GM21576 (cell line): ENCODE measurements around the gene WDR11.

Experiments
- ATAC-seq: cut with Tn5 transposase; IDR thresholded peaks from one replicate; pipeline ENCODE4 v1.9.1; 2021; ENCODE audit warnings: mild to moderate bottlenecking, moderate library complexity; ENCODE audit not compliant: unreplicated experiment

Gene WDR11

DNA sequence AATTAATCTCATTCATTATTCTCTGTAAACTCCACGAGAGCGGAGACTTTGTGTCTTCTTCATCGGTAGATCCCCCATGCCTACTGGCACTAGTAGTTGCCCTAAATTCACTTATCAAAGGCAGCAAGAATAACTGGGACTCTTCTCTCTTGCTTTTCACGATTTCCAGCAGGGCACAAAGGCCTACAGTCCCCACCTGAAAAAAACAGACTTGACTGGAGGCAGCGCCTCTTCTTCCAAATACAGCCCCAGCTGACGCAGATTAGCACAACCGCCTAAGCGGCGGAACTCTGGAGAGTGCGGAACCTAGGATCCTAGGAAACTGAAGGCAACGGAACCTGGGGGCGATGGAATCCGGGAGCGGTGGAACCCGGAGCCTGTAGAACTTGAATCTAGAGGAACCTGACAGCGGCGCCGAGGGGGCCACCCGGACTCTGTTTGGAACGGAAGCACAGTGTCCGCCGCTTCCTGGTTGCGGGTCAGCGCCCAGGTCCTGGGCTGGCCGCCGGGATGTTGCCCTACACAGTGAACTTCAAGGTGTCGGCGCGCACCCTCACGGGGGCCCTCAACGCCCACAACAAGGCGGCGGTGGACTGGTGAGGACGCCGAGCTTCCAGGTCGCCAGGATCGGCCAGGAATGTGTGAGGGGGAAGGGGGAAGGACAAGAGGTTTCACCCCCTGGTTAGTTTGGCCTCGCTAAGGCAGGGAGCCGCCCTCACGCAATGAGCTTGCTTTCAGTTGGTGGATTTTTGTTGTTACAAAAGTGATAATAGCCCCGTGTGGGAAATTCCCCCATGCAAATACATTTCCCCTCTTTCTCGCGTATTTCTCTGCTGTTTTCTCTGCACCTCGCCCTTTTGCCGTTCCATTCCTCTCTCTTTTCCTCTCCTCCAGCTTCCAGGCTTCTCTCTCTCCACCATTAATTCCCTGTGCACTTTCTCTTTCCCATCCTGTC, at the start of gene WDR11:
WDR11 (plus strand) TSS at position 452 of the 955 bp plus-strand sequence; CDS start at position 511, 59 bp downstream.
- ATAC-seq = peak; percentile 95

DNA sequence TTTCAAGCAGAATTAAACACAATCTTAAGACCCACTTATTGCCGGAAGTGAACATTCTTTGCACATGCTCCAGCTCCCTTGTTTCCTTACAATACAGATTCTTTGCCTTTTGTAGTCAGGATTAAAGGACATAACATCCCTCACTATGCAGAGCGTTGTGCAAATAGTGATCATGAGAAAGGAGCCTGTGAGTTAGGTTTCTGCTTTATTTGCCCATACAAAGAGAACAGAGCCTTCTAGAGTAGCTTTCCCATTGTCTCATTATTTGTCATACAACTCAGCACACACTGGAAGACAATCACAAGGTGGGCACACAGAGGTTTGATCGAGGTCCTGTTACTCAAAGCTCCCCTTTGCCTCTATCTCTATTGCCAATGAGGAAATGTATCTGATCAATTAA, 48.2 kb upstream of the WDR11 start:
- ATAC-seq = no peak

DNA sequence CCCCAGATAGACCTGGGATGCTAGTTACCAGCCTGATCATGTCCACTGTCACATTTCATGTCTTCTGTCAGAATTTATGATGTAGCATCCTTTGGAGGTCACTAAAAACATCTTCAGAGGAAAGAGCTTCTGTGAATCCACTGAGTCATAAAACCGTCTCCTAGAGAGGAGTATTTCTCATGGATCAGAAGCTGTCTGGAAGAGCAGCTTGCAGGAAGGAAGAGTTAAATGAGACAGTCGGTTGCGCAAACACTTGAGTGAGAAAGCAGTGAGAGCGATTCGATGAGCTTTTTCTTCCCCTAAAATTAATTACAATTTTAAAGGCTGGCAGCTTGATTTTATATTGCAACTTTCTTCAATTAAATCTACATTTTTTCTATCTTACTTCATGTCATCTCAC, 47.2 kb upstream of the WDR11 start:
- no peak for ATAC-seq

DNA sequence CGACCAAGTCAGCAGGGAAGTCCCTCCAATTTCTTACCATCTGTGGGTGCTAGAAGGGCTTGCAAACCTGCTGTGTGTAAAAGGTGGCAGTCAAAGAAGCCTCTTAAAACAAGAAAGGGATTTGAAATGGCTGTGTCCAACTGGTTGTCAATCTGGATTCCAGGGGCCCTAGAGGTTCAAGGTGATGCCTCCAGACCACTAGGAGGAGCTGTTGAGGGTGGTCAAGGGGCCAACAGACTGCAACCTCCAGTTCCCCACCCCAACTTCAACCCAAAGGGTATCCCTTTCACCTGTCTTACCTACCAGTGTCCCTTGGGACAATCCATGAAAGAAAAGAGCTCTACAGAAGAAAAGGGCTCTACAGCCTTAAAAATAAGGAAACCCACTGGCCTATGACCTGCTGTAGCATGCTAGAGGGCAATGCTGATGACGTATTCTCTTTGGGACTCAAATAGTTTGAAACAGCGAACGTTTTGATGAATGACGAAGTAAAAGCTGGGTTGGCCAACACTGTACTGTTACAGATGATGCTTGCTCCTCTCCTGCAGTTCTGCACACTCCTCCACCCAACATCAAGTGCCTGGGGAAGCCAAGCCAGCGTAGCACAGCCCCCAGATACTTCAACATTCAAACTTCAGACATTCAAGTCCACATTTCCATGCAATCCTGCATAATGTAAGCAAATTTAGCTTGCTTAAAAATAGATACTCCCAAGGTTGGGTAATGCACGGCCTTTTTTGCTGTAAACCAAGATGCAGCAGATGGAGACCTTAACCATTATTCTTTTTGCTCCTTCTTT, 45.9 kb upstream of the WDR11 start:
- ATAC-seq = no peak

GRCh38 chr10:120806081-120806480, 45.1 kb upstream of the WDR11 start:
- ATAC-seq = no peak

GRCh38 chr10:120810298-120810697, 40.9 kb upstream of the WDR11 start:
- ATAC-seq = no peak

DNA sequence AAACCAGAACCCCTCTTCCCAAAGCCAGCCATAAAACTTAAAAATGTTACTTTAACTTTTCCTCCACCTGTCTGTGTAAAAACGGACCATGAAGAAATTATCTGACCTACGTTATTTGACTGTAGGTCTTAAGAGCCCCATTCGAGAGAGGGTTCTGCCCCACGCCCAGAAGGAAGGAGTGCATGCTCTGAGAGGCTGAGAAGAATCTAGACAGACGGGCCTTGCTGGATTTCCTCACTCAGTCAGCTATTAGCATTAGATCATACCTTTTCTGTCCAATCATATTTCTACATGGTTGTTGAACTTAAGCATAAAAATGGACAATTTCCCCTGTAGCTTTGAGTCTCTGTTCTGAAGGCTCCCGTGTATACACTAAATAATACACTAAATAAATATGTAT, 38.1 kb upstream of the WDR11 start:
- no peak for ATAC-seq

DNA sequence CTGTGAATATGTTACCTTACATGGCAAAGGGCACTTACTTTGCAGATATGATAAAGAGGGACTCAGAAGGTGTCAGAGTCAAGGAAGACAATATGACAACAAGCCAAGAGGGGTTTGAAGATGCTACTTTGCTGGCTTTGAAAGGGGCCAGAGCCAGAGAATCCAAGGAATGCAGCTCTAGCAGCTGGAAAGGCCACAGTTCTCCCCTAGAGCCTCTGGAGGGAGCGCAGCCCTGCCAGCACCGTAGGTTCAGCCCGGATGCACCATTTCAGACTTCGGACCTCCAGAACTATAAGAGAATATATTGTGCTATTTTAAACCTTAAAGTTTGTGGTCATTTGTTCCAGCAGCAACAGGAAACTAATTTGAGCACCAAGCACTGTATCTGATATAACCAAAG, 32.9 kb upstream of the WDR11 start:
- no peak for ATAC-seq

DNA sequence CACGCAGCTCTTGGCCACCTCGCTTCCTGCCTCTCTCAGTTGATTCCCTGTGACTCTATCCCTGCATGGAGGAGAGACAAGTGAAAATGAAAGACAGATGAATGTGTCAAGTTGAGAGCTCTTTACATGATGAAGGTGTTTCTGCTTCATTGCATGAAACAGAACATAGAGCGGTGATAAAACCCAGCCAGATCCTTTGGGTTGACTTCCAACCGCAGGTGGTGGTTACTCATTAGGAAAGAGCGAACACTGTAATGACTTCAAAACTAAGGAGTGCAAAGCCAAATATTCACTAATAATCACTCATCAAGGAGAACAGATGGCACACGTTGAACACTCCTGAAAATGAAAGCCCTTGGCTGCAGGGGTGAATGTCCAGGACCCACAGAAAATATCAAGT, 31.8 kb upstream of the WDR11 start:
- ATAC-seq = no peak

GRCh38 chr10:120823266-120823665, 27.9 kb upstream of the WDR11 start:
- no peak for ATAC-seq

DNA sequence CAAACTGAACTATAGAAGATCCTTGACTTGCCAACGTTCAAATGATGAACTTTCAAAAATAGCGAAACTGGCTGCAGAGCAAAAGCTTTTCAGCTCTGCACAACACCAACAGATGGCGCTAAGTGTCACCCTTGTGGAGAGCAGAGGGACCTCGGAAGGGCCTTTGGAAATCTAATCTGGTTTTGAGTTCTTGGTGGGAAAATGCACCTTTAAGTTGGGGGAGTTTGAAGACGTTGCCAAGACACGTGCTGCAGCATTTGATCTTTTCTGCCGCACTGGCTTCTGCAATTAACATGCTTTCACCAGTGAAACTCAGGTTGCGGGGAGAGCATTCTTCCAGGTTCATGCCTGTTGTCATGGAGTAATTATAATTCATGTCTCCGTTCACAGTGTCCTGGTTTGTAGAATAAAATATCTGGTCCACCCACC, 26.3 kb upstream of the WDR11 start:
- no peak for ATAC-seq

DNA sequence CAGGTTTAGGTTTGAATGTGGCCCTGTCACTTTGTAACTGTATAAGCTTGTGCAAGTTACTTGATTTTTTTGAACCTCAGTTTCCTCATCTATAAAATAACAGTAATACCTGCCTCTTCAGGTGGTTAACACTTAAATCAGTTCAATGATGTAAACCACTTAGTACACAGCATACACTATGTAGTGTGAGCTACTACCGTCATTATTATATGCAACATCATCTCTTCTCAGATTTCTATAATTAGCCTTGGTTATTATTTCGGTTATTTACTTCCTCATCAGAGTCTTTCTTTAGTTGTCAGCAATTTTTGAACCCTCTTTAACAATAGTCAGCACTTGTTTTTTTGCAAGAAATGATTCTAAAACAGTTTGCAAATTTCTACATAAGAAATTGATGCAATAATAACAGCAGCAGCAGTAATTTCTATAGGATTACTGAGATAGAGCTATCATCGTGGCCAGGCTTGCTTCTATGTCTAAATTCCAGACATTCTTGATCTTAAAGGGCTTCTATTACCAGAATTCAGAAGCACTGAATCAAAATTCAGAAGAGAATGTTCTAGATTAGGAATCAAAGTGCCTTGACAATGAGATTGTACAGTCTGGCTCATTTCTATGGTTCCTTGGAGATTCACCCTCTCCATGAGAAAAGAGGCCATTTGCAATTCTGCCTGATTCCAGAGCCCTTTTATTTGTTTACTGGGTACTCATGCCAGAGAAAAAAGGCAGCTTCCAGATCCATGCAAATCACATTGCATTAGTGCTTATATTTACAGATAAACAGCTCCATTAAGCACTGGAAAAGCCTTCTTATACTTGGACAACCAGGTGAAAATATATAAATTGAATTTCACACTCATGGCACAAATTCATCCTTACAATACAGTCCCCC, 25.0 kb upstream of the WDR11 start:
- no peak for ATAC-seq

DNA sequence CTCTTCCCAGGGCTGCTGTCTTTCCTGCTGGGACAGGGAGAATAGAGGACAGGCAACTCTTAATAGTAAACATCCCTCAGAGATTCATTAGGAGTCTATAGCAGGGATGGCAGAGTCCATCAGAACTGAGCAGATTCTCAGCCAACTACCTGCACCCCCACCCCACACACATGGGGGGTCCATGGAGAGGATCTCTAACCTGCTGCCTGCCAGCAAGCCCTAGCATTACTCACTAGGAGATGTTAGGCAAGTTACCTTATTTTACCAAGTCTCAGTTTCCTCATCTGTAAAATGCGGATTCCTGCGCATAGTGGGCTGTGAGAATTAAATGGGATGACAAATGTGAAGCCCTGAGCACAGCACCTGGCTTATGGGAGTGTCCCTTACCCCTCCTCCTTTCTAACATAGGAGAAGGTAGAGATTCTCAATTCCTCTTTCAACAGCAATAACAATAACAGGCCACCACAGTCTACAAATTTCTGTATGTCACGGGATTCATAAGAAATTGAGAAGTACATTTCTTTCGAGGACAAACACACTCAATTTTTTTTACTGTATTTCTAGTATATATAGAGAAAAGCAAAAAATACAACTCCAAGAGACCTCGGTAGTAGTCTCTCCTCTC, 23.8 kb upstream of the WDR11 start:
- peak; percentile 92 for ATAC-seq

GRCh38 chr10:120828763-120829319, 22.3 kb upstream of the WDR11 start:
- ATAC-seq = no peak

GRCh38 chr10:120832106-120832505, 19.1 kb upstream of the WDR11 start:
- no peak for ATAC-seq

DNA sequence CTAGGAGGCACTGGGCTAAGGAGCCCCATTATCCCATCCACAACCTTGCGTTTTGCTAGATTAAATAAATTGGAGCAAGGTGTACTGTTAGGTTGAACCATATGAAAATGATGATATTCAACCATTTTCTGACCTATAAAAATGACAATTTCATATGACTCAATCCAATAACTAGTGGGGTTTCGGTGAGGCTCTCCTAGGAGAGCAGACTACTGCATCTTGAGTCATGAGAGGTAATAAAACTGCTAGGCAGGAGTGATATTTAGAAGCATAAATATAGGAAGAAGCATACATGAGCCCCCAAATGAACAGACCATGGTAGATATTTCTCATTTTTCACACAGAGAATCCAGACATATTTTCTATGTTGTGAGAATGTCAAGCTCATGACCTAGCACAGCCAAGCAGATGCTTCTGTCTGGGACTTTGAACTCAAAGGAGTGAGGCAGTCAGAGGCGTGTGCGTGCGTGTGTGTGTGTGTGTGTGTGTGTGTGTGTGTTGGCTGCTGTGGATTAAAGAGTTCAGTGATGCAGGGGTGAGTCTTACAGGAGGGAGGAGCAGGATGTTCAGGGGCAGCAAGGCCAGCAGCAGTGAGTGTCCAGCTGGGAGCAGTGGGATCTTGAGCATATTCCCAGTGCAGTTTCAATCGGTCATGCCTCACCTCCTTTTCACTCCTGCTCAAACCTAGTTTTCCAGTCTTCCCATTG, 17.8 kb upstream of the WDR11 start:
- no peak for ATAC-seq

DNA sequence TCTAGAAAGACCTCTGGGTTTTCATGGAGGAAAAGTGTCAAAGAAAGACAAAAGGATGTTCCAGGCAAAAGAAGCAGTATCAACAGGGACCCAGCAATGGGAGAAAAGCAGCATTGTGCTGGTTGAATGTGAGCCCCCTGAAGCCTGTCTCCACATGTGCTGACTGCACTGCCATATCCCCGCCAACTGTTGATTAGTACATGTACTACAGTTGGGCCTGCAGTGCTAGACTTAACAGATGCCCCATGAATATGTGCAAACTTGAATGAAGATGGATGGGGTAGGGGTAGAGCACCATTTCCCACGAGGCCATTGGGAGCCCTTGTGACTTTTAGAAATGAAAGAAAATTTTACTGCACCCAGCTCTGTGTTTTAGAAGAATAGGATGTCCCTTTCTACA, 15.6 kb upstream of the WDR11 start:
- no peak for ATAC-seq

DNA sequence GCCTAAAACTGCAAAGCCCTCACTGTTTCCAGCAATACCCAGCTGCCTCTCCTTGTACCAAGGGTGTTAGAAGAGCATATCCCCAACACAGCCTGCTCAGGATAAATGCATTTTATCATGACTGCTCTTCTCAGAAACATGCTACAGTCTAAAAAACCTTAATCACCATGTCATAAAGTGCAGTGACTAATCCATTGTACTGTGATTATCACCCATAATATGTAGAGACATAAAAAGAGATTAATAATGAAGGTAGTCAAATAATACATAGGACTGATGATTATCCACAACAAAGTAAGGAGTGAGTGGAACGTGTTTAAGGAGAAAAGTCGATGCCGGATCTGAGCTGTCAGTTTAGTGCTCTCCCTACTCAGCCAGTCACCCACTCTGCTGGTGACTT, 12.2 kb upstream of the WDR11 start:
- ATAC-seq = no peak

- no peak for ATAC-seq
These were observed 9.5 kb upstream of the WDR11 start for GRCh38 chr10:120841522-120842189.
